ENCODE data around the gene UBE2L6.

Gene UBE2L6

GRCh38 chr11:57527056-57527631, 40.3 kb downstream of the UBE2L6 start:
- peak; percentile 60 to 72 for DNase-seq

DNA sequence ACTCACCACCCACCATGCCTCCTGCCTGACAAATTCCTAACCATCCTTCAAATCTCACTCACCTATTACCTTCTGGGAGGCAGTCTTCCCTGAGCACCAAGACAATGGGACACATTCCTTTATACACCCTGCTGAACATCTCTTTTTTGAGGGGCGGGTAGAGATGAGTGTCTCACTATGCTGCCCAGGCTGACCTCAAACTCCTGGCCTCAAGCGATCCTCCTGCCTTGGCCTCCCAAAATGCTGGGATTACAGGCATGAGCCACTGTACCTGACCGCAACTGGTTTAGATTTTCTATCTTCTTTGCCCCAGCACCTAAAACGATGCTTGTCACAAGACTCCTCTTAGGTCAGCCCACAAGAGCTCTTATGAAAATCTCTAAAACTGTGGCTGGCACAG, 44.1 kb downstream of the UBE2L6 start:
- DNase-seq, result no peak

GRCh38 chr11:57521116-57521515, 46.4 kb downstream of the UBE2L6 start:
- DNase-seq, result no peak

DNA sequence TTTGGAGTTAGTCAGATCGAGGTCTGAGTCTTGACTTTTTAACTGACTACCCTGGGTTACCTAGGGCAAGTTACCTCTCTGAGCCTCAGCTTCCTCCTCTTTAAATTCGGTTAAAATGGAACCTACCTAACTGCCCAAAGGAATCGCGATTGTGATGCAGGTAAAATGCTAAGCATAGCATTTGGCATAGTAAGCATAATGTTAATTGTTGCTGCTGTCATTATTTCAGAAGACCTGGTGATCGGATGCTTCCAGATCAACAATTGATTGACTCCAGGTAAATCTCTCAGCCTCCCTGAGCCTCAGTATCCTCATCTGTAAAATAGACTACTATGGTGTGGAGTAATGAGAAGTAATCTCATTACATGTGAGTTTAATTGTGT, 51.4 kb downstream of the UBE2L6 start:
- no peak for DNase-seq

DNA sequence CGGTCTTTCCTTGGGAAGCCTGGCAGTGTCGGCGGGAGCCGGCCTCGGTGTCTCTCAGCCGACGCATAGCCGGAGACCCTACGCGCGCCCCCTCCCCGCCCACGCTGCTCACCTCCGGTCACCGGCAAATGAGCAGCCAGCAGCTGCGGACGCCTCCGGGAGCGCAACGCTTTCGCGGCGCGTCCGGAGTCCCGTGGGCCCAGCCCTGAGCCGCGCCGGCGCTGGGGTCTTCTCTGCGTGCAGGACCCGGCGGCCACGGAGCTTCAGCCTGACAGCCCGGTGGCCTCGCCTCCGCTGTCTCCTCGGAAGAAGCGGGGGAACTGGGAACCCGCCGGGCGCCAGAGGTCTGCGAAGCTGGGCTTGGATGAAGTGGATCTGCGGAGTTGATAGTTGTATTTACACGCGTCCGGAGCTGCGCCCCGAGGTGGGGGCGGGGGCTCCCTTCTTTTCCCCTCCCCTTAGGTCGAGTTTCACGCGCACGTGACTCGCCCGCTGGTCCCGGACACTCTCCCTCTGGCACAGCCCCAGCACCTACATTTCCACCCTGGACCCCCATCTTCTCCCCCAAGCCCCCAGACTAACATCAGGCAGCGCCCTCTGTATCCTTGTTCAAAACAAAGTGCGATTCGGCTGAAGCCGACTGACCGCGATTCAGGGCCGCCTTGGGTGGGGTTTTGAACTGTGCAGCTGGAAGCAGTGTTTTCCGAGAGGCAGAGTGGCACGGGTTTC, 52.0 kb downstream of the UBE2L6 start, which contains the start of gene SLC43A1:
TSS of gene SLC43A1 (minus strand) at position 371 of the 729 bp plus-strand sequence. CDS start 1,591 bp downstream, outside the sequence.
- DNase-seq, result peak; percentile 21 to 46

- DNase-seq, result peak; percentile 43 to 59
Measured at GRCh38 chr11:57514538-57515331, 52.7 kb downstream of the UBE2L6 start.

GRCh38 chr11:57513911-57514537, 53.4 kb downstream of the UBE2L6 start:
- peak; percentile 23 to 42 for DNase-seq

- DNase-seq, result no peak
Measured at GRCh38 chr11:57513452-57513795, 54.0 kb downstream of the UBE2L6 start.

DNA sequence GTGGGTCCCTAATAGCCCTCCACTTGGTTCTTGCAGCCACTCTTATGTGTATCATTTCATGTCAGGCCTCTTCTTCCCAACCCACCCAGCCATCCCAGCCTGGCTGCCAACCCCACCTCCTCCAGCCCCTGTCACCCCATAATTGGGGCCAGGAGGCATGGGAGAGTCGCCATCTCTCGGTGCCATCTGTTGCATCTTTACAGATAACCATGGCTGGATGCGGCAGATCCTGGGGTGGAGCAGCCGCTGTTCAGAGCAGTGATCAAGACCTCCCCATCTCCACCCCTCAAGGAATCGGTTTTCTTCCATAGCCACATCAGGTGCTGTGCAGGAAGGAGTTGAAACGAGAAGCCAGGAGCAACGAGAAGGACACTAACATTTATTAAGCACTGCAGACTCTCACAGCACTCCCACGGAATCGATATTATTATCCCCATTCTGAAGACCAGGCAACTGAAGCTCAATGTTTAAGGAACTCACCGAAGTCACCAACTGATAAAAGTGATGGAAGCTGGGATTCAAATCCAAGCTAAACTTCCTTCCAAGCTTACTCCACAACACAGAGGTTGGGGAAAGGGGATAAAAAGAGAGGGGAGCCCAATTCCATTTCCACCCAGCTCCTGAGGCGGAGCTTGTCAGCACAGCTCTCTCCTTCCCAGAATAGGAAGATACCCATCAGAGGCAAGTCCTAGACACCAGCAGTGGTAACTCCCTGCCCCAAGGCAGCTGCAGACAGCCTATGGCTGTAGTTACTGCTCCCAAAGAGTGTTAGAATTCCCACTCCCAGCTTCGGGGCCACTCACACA, 54.6 kb downstream of the UBE2L6 start:
- no peak for DNase-seq

DNA sequence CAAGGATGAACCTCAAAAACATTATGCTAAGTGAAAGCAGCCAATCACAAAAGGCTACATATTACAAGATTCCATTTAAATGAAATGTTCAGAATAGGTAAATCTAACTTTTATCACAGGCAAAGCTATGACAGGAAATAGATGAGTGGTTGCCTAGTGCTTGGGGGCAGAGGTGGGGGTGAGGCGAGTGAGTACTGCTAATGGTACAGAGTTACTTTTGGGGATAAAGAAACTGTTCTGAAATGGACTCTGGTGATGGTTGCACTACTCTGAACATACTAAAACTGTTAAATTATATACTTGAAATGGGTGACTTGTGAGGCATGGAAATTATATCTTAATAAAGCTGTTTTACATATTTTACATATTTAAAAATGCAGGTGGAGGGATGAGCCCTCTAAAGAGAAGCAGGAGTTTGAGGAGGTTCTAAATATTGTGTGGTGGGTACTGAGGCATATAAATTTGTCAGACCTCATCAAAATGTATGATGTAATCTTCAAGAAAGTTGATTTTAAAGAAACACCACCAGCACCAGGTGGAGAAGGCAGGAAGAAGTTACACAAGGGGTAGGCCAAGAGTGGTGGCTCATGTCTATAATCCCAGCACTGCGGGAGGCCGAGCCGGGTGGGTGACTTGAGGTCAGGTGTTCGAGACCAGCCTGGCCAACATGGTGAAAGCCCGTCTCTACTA, 55.6 kb downstream of the UBE2L6 start:
- no peak for DNase-seq

DNA sequence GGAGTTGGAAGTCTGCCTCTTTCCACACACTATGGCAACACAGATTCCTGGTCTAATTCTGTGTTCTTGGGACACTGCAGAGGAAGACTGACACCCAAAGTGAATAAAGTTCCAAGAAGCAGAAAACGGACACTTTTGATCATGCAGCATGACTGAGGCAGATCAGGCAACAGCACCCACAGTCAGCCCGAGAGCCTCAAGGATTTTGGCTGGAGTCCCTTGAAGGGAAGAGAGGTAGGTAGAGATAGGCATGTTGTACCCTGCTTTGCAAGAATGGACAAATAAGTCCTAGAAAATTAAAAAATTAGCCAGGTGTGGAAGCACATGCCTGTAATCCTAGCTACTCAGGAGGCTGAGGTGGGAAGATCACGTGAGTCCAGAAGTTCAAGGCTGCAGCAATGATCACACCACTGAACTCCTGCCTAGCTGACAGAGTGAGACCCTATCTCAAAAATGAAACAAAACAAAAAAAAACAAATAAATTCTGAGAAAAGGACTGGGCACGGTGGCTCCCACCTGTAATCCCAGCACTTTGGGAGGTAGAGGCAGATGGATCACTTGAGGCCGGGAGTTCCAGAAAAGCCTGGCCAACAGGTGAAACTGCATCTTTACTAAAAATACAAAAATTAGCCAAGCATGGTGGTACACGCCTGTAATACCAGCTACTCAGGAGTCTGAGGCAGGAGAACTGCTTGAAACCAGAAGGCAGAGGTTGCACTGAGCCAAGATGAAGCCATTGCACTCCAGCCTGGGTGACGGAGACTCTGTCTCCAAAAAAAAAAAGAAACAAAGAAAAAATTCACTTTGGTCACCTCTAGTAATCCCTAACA, 58.9 kb downstream of the UBE2L6 start:
- no peak for DNase-seq

DNA sequence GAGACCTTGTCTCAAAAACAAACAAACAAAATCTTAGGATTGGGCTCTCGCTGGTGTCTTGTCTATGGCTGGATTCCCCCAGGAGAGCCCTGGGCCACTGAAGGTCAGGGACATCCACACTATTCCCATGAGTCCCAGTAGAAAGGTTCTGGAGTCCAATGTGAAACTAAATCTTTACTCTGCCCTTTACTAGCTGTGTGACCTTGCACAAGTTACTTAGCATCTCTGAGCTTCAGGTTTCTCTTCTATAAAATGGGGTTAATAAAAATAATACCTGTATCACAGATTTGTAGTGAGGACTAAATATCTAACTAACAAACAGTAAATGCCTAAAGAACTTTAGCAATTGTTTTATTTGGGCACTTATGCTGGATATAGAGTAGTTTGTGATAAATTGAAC, 61.0 kb downstream of the UBE2L6 start:
- no peak for DNase-seq

- no peak for DNase-seq
Measured at GRCh38 chr11:57504511-57504910, 63.0 kb downstream of the UBE2L6 start.

- DNase-seq, result no peak
Measured at GRCh38 chr11:57502870-57503269, 64.6 kb downstream of the UBE2L6 start.

DNA sequence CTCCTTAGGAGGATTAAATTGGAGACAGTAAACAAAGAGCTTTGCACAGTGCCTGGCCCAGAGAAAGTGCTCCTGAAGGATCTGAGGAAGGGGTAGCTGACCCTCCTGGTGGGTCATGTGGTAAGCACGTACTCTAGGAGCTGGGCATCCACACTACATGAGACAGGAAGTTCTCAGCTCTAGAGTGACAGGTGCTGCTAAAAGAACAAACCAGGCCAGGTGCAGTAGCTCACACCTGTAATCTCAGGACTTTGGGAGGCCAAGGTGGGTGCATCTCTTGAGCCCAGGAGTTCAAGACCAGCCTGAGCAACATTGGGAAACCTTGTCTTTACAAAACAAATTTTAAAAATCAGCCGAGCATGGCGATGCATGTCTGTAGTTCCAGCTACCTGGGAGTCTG, 65.1 kb downstream of the UBE2L6 start:
- DNase-seq, result no peak

DNA sequence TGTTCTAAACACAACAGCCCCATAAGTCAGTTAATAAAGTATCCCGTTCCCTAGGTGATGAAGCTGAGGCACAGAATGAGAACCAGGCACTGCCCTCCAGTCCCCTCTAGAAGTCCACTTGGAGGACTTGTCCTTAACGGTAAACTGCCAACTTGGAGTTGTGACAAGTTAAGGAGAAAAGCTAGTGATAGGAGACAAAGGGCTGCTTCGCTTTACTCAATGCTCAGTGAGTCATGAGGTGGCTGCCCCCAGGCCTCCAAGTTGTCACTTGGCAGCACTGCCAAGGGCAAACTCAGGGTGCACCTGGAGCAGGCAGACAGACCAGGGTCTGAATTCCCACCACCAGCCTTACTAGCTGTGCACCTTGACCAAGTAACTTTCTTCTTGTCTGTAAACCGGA, 65.5 kb downstream of the UBE2L6 start:
- no peak for DNase-seq
